H9 (cell line): ENCODE data around the gene PEX14. TPM values are rescaled to one million over a fixed set of nuclear protein-coding genes. Genes with fewer than 3 reads are reported as not detected.

Source experiments
- DNase-seq: peaks from one replicate; pipeline ENCODE4 v3.0.0-alpha.2; 2017
- H2AFZ ChIP-seq: one replicate; pipeline ENCODE4 v1.6.1; 2013; ENCODE audit warnings: mild to moderate bottlenecking, low read length, control low read depth, moderate library complexity
- H2AK5ac ChIP-seq: 2 replicates; pipeline ENCODE4 v1.6.1; 2013; ENCODE audit warnings: low read length, control low read depth, mixed read lengths; ENCODE audit not compliant: insufficient read length
- H2BK120ac ChIP-seq: one replicate; pipeline ENCODE4 v1.6.1; 2013; ENCODE audit warnings: low read depth, mild to moderate bottlenecking, low read length, control low read depth, inconsistent platforms; ENCODE audit not compliant: poor library complexity, severe bottlenecking
- H2BK12ac ChIP-seq: 2 replicates; pipeline ENCODE4 v1.6.1; 2013; ENCODE audit warnings: low read length, control low read depth, mixed read lengths, low read depth; ENCODE audit not compliant: insufficient read length
- H2BK15ac ChIP-seq: 2 replicates; pipeline ENCODE4 v1.6.1; 2013; ENCODE audit warnings: low read depth, low read length, control low read depth
- H2BK20ac ChIP-seq: one replicate; pipeline ENCODE4 v1.6.1; 2013; ENCODE audit warnings: low read depth, mild to moderate bottlenecking, low read length, control low read depth, inconsistent platforms; ENCODE audit not compliant: poor library complexity, severe bottlenecking
- H2BK5ac ChIP-seq: 2 replicates; pipeline ENCODE4 v1.6.1; 2013; ENCODE audit warnings: low read length, control low read depth, mixed read lengths; ENCODE audit not compliant: insufficient read length
- H3K14ac ChIP-seq: 2 replicates; pipeline ENCODE4 v1.6.1; 2013; ENCODE audit warnings: low read length, control low read depth; ENCODE audit not compliant: insufficient read depth
- H3K18ac ChIP-seq: 2 replicates; pipeline ENCODE4 v1.6.1; 2013; ENCODE audit warnings: low read depth, mild to moderate bottlenecking, mixed read lengths, low read length, control low read depth; ENCODE audit not compliant: insufficient read length
- H3K23ac ChIP-seq: 2 replicates; pipeline ENCODE4 v1.6.1; 2013; ENCODE audit warnings: low read length, control low read depth, mixed read lengths, low read depth; ENCODE audit not compliant: insufficient read length
- H3K23me2 ChIP-seq: 2 replicates; pipeline ENCODE4 v1.6.1; 2013; ENCODE audit warnings: low read depth, mild to moderate bottlenecking, mixed read lengths, low read length, control low read depth; ENCODE audit not compliant: insufficient read length, poor library complexity, severe bottlenecking
- H3K27ac ChIP-seq: 2 replicates; pipeline ENCODE4 v1.5.1; 2013; ENCODE audit warnings: low read length, control low read depth, mixed read lengths, low read depth; ENCODE audit not compliant: insufficient read length
- H3K27me3 ChIP-seq: 2 replicates; pipeline ENCODE4 v1.6.1; 2013; ENCODE audit warnings: low read length, control low read depth, inconsistent platforms; ENCODE audit not compliant: insufficient read depth
- H3K4ac ChIP-seq: 2 replicates; pipeline ENCODE4 v1.6.1; 2013; ENCODE audit warnings: low read depth, mild to moderate bottlenecking, control low read depth, inconsistent platforms, low read length, moderate library complexity
- H3K4me1 ChIP-seq: 2 replicates; pipeline ENCODE4 v1.6.1; 2013; ENCODE audit warnings: low read length, control low read depth, inconsistent platforms; ENCODE audit not compliant: insufficient read depth
- H3K4me2 ChIP-seq: 2 replicates; pipeline ENCODE4 v1.6.1; 2013; ENCODE audit warnings: low read length, control low read depth, mixed read lengths; ENCODE audit not compliant: insufficient read length, insufficient read depth
- H3K56ac ChIP-seq: 2 replicates; pipeline ENCODE4 v1.6.1; 2013; ENCODE audit warnings: low read depth, mild to moderate bottlenecking, mixed read lengths, low read length, control low read depth; ENCODE audit not compliant: insufficient read length
- H3K79me1 ChIP-seq: 2 replicates; pipeline ENCODE4 v1.6.1; 2013; ENCODE audit warnings: low read depth, mild to moderate bottlenecking, moderate library complexity, low read length, control low read depth, inconsistent platforms; ENCODE audit not compliant: insufficient read depth, poor library complexity, severe bottlenecking
- H3K79me2 ChIP-seq: 2 replicates; pipeline ENCODE4 v1.6.1; 2013; ENCODE audit warnings: low read length, control low read depth, inconsistent platforms; ENCODE audit not compliant: insufficient read depth
- H3K9ac ChIP-seq: 2 replicates; pipeline ENCODE4 v1.6.1; 2013; ENCODE audit warnings: low read length, control low read depth, mixed read lengths; ENCODE audit not compliant: insufficient read length; ENCODE audit errors: extremely low read depth
- H3K9me3 ChIP-seq: one replicate; pipeline ENCODE4 v1.6.1; 2013; ENCODE audit warnings: low read depth, low read length, inconsistent platforms; ENCODE audit not compliant: control insufficient read depth
- H3T11ph ChIP-seq: one replicate; pipeline ENCODE4 v1.6.1; 2013; ENCODE audit warnings: mild to moderate bottlenecking, low read length, control low read depth, inconsistent platforms
- H4K20me1 ChIP-seq: one replicate; pipeline ENCODE4 v1.6.1; 2013; ENCODE audit not compliant: control insufficient read depth, insufficient read length, insufficient read depth
- H4K5ac ChIP-seq: 2 replicates; pipeline ENCODE4 v1.6.1; 2013; ENCODE audit warnings: low read depth, mild to moderate bottlenecking, mixed read lengths, low read length, control low read depth; ENCODE audit not compliant: insufficient read length
- H4K8ac ChIP-seq: replicated peaks from 2 replicates; pipeline ENCODE4 v1.6.1; 2013; ENCODE audit warnings: low read length, control low read depth, mixed read lengths, low read depth; ENCODE audit not compliant: insufficient read length
- H4K91ac ChIP-seq: 2 replicates; pipeline ENCODE4 v1.6.1; 2013; ENCODE audit warnings: low read depth, mild to moderate bottlenecking, moderate library complexity, mixed read lengths, low read length, control low read depth; ENCODE audit not compliant: insufficient read length
- H3K27ac Mint-ChIP-seq, 3 experiments: 2 replicates in 2 of 3; 3 replicates in 1 of 3; pipeline ENCODE4 v1.8.0; 2020 to 2021; ENCODE audit warnings: mixed read lengths in 3 of 3, mild to moderate bottlenecking in 1 of 3, moderate library complexity in 1 of 3
- H3K27me3 Mint-ChIP-seq: 2 replicates; pipeline ENCODE4 v1.8.0; 2021; ENCODE audit warnings: low read depth, mild to moderate bottlenecking, moderate library complexity, mixed read lengths
- H3K36me3 Mint-ChIP-seq, 3 experiments: 2 replicates in 2 of 3; 3 replicates in 1 of 3; pipeline ENCODE4 v1.8.0; 2020 to 2021; ENCODE audit warnings: low read depth in 3 of 3, mixed read lengths in 3 of 3; ENCODE audit not compliant: insufficient read depth in 1 of 3
- H3K4me1 Mint-ChIP-seq, 2 experiments: 2 replicates each; pipeline ENCODE4 v1.8.0; 2020; ENCODE audit warnings: mixed read lengths in 2 of 2
- H3K4me3 Mint-ChIP-seq, 2 experiments: 2 replicates in 1 of 2; 3 replicates in 1 of 2; pipeline ENCODE4 v1.8.0; 2020 to 2021; ENCODE audit warnings: mild to moderate bottlenecking in 2 of 2, mixed read lengths in 2 of 2, moderate library complexity in 1 of 2
- H3K9me3 Mint-ChIP-seq, 2 experiments: 2 replicates in 1 of 2; 3 replicates in 1 of 2; pipeline ENCODE4 v1.8.0; 2020; ENCODE audit warnings: mild to moderate bottlenecking in 2 of 2, mixed read lengths in 2 of 2, moderate library complexity in 1 of 2
- WGBS: extraction: QIAGEN DNeasy Blood & Tissue Kit; methylation state at CpG from one replicate; pipeline ENCODE4 v1.1.7; 2013; ENCODE audit warnings: missing lambda C conversion rate, low lambda C conversion rate, mixed read lengths; ENCODE audit not compliant: insufficient read length; ENCODE audit errors: extremely low coverage; 5-methylcytosine and 5-hydroxymethylcytosine counted together
- total RNA-seq: library from RNA; stranded (reverse); gene quantifications from 2 replicates; pipeline ENCODE4 v1.2.1, GENCODE V29; 2021
- TF ChIP-seq, protein P1 (sequence below): fragments of 200-600 bp; sonication (generic); conservative IDR thresholded peaks from 3 replicates; pipeline ENCODE4 v1.8.0; 2021; ENCODE audit warnings: antibody characterized with exemption, mild to moderate bottlenecking

PEX14 gene
- total RNA-seq, 1 experiment from 2014 or later = 23.9 TPM

DNA sequence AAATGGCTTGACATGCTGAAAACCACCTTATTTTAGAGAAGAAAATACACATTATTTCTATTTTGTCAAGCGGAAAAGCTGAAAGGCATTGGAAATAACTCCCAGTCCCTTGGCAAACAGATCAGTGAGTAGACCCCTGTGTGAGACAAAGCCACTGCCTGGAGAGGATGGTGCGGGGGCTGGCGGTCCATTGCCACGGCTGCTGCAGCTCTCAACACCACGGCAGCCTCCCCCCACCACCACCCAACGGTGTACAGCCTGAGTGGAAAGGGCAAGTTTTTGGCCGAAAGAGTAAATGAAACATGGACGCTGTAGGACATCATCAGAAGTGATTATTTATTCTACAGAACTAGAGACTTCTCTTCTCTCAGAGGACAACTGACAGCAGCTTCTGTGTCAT lies 84.6 kb downstream of the PEX14 start:
- no peaks in the 10 kb centered on the region for H3K27me3 Mint-ChIP-seq
- H3K4me2 ChIP-seq = no peak overlapping the region

More for the DNA sequence above, 84.6 kb downstream of the PEX14 start:
- no peak overlapping the region for H4K91ac ChIP-seq
- no peak overlapping the region for H4K8ac ChIP-seq
- H4K5ac ChIP-seq = no peak overlapping the region
- Mint-ChIP-seq H3K4me3 (no peak overlapping the region), H3K27ac (peak overlapping the region in 2 of 3 experiments; percentile 49 to 67; a peak in 4 of 7 replicates), H3K9me3 (peaks cover 7 to 11% of the 10 kb centered on the region in 2 experiments), H3K4me1 (peaks cover 23 to 37% of the 10 kb centered on the region in 2 experiments), H3K36me3 (peaks cover 7 to 15% (median 12%) of the 10 kb centered on the region in 3 experiments)
- no peak overlapping the region for H3K56ac ChIP-seq
- H3K23me2 ChIP-seq = no peaks in the 10 kb centered on the region
- no peak overlapping the region for H2BK120ac ChIP-seq
- no peaks in the 10 kb centered on the region for H3K27me3 ChIP-seq
- no peak overlapping the region for H3K4ac ChIP-seq
- H3K23ac ChIP-seq = no peak overlapping the region
- DNase-seq = no peak
- WGBS = no CpG with 5 or more reads among the region's 8 CpGs
- no peak overlapping the region for H2AK5ac ChIP-seq
- no peaks in the 10 kb centered on the region for H3K9me3 ChIP-seq
- H4K20me1 ChIP-seq = no peaks in the 10 kb centered on the region
- H3K27ac ChIP-seq = no peak overlapping the region
- no peak overlapping the region for H3K14ac ChIP-seq
- TF ChIP-seq, protein P1, sequence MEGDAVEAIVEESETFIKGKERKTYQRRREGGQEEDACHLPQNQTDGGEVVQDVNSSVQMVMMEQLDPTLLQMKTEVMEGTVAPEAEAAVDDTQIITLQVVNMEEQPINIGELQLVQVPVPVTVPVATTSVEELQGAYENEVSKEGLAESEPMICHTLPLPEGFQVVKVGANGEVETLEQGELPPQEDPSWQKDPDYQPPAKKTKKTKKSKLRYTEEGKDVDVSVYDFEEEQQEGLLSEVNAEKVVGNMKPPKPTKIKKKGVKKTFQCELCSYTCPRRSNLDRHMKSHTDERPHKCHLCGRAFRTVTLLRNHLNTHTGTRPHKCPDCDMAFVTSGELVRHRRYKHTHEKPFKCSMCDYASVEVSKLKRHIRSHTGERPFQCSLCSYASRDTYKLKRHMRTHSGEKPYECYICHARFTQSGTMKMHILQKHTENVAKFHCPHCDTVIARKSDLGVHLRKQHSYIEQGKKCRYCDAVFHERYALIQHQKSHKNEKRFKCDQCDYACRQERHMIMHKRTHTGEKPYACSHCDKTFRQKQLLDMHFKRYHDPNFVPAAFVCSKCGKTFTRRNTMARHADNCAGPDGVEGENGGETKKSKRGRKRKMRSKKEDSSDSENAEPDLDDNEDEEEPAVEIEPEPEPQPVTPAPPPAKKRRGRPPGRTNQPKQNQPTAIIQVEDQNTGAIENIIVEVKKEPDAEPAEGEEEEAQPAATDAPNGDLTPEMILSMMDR = no peak
- H2BK12ac ChIP-seq = no peak overlapping the region
- no peaks in the 10 kb centered on the region for H3K79me1 ChIP-seq
- no peak overlapping the region for H2BK15ac ChIP-seq
- H2BK20ac ChIP-seq = no peak overlapping the region
- H3T11ph ChIP-seq = no peak overlapping the region
- no peak overlapping the region for H2BK5ac ChIP-seq
- no peak overlapping the region for H3K18ac ChIP-seq
- H3K9ac ChIP-seq = no peak overlapping the region
- no peak overlapping the region for H2AFZ ChIP-seq
- H3K79me2 ChIP-seq = no peaks in the 10 kb centered on the region
- no peaks in the 10 kb centered on the region; the same call in 1 of the 2 replicates for H3K4me1 ChIP-seq
